NCI-H82 treated with DMSO at 0.1 percent for 48 hours (cell line): ENCODE measurements around the gene SUZ12.
"Not testable (repeated sequence)": the region's sequence is repeated elsewhere in the genome, so short reads cannot be mapped to it uniquely, and the experiment has no call there.

Experiments
- DNase-seq: peaks from one replicate; lab custom pipeline; 2025; ENCODE audit not compliant: unreplicated experiment; lab: John Stamatoyannopoulos, UW

The SUZ12 gene

GRCh38 chr17:31942396-31942795, 5.6 kb downstream of the SUZ12 start:
- not testable (repeated sequence) for DNase-seq

- not testable (repeated sequence) for DNase-seq
Measured at GRCh38 chr17:31951953-31952352, 15.1 kb downstream of the SUZ12 start.

- not testable (repeated sequence) for DNase-seq
Measured at GRCh38 chr17:31964131-31964530, 27.3 kb downstream of the SUZ12 start.

- DNase-seq, result no peak
Measured at GRCh38 chr17:31967648-31968047, 30.8 kb downstream of the SUZ12 start.

GRCh38 chr17:31970416-31970815, 33.6 kb downstream of the SUZ12 start:
- DNase-seq, result not testable (repeated sequence)

GRCh38 chr17:31974269-31975071, 37.7 kb downstream of the SUZ12 start:
- DNase-seq, result not testable (repeated sequence)

- not testable (repeated sequence) for DNase-seq
Measured at GRCh38 chr17:31975391-31975790, 38.6 kb downstream of the SUZ12 start.

GRCh38 chr17:31991821-31992220, 55.0 kb downstream of the SUZ12 start:
- not testable (repeated sequence) for DNase-seq

GRCh38 chr17:31997005-31997404, 60.2 kb downstream of the SUZ12 start:
- no peak for DNase-seq

- DNase-seq, result peak; percentile 63
Measured at GRCh38 chr17:32006957-32007462, 70.2 kb downstream of the SUZ12 start, which contains the start of gene LRRC37B. Gene LRRC37B (plus strand): TSS chr17:32007383. CDS start chr17:32021393, 14,010 bp downstream.

- peak; percentile 31 for DNase-seq
Measured at GRCh38 chr17:32007463-32008298, 70.9 kb downstream of the SUZ12 start.

GRCh38 chr17:32009262-32009542, 72.4 kb downstream of the SUZ12 start:
- DNase-seq, result no peak

GRCh38 chr17:32010114-32010513, 73.3 kb downstream of the SUZ12 start:
- no peak for DNase-seq

- DNase-seq, result no peak
Measured at GRCh38 chr17:32015245-32016013, 78.6 kb downstream of the SUZ12 start.

GRCh38 chr17:32016231-32016630, 79.4 kb downstream of the SUZ12 start:
- DNase-seq, result no peak

- no peak for DNase-seq
Measured at GRCh38 chr17:32019228-32019627, 82.4 kb downstream of the SUZ12 start.

- DNase-seq, result no peak
Measured at GRCh38 chr17:32020943-32021614, 84.3 kb downstream of the SUZ12 start.

GRCh38 chr17:32021615-32021955, 84.8 kb downstream of the SUZ12 start:
- no peak for DNase-seq

- not testable (repeated sequence) for DNase-seq
Measured at GRCh38 chr17:32022554-32022953, 85.7 kb downstream of the SUZ12 start.

GRCh38 chr17:32027271-32027670, 90.5 kb downstream of the SUZ12 start:
- DNase-seq, result not testable (repeated sequence)

GRCh38 chr17:32033223-32033622, 96.4 kb downstream of the SUZ12 start:
- no peak for DNase-seq
